ENCODE results near the gene CYB561A3.

DNA sequence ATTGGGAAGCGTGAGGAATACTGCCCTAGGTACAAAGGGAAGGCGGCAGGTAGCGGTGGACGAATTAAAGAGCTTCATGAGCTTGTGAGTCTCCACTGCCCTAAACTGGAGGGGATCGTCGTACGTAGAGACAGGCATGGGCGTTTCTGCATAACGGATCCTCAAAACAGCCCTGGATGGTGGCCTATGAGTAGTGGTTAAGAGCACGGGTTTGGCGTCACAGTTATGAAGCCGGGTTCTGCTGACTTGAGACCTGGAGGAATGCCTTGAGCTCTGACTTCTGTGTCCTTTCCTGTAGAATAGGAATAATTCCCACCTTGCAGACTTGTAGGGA is 827 bp upstream of the CYB561A3 start:
- no peak for TF ChIP-seq POLR2A (IDR thresholded peaks at IDR 0.05; ENCODE audit: low read length)
- TF ChIP-seq RAD21 (conservative IDR thresholded peaks at IDR 0.05 in 1 of 2, IDR thresholded peaks at IDR 0.05 in 1 of 2): no peak
- TF ChIP-seq, protein P1, sequence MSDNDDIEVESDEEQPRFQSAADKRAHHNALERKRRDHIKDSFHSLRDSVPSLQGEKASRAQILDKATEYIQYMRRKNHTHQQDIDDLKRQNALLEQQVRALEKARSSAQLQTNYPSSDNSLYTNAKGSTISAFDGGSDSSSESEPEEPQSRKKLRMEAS (IDR thresholded peaks at IDR 0.05): no peak
- TF ChIP-seq, protein P2, sequence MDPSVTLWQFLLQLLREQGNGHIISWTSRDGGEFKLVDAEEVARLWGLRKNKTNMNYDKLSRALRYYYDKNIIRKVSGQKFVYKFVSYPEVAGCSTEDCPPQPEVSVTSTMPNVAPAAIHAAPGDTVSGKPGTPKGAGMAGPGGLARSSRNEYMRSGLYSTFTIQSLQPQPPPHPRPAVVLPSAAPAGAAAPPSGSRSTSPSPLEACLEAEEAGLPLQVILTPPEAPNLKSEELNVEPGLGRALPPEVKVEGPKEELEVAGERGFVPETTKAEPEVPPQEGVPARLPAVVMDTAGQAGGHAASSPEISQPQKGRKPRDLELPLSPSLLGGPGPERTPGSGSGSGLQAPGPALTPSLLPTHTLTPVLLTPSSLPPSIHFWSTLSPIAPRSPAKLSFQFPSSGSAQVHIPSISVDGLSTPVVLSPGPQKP (IDR thresholded peaks at IDR 0.05; ENCODE audit: low read depth, low read length): no peak
- TF ChIP-seq, protein P3, sequence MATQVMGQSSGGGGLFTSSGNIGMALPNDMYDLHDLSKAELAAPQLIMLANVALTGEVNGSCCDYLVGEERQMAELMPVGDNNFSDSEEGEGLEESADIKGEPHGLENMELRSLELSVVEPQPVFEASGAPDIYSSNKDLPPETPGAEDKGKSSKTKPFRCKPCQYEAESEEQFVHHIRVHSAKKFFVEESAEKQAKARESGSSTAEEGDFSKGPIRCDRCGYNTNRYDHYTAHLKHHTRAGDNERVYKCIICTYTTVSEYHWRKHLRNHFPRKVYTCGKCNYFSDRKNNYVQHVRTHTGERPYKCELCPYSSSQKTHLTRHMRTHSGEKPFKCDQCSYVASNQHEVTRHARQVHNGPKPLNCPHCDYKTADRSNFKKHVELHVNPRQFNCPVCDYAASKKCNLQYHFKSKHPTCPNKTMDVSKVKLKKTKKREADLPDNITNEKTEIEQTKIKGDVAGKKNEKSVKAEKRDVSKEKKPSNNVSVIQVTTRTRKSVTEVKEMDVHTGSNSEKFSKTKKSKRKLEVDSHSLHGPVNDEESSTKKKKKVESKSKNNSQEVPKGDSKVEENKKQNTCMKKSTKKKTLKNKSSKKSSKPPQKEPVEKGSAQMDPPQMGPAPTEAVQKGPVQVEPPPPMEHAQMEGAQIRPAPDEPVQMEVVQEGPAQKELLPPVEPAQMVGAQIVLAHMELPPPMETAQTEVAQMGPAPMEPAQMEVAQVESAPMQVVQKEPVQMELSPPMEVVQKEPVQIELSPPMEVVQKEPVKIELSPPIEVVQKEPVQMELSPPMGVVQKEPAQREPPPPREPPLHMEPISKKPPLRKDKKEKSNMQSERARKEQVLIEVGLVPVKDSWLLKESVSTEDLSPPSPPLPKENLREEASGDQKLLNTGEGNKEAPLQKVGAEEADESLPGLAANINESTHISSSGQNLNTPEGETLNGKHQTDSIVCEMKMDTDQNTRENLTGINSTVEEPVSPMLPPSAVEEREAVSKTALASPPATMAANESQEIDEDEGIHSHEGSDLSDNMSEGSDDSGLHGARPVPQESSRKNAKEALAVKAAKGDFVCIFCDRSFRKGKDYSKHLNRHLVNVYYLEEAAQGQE (IDR thresholded peaks at IDR 0.05): no peak
- TF ChIP-seq EP300 (IDR thresholded peaks at IDR 0.05): no peak
- TF ChIP-seq JUNB (IDR thresholded peaks at IDR 0.05): no peak

Data from A549 (cell line).